ENCODE results near the gene DAW1. TPM values are rescaled to one million over a fixed set of nuclear protein-coding genes. Genes with fewer than 3 reads are reported as not detected.

DAW1 gene
- total RNA-seq, 1 donor from 2014 or later, result 0.86 TPM

DNA sequence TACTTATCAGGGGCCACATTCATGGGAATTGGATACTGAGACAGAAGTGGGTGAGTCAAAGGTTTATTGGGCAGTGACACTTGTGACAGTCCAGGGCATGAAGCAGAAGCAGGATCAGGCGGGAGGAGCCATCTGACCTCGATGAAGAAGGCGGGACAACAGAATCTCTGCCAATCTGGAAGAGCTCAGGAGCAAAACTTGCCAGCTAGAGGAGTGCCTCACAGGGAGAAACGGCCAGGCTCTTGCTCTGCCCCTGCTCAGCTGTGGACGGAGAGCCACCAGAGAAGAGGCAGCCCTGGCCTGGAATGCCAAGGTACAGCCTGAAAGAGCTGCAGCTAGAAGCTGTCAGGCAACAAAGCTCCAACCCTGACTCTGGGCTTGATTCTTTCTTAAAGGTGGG, 16.9 kb downstream of the DAW1 start:
- Histone ChIP-seq H3K36me3 (ENCODE audit: insufficient read depth, low read length) (no peaks in the 10 kb centered on the region), H4K20me1 (ENCODE audit: insufficient read depth, low read length) (no peaks in the 10 kb centered on the region), H3K27me3 (ENCODE audit: insufficient read depth, low read length) (no peaks in the 10 kb centered on the region), H3K27ac (ENCODE audit: low read depth, low read length) (no peak overlapping the region), H3K9ac (ENCODE audit: low read length) (no peak overlapping the region), H3K79me2 (ENCODE audit: insufficient read depth, low read length) (no peaks in the 10 kb centered on the region), H3K4me2 (ENCODE audit: low read length) (no peak overlapping the region), H3K4me3 (ENCODE audit: insufficient read depth, low read depth, low read length) (no peak overlapping the region), H2AFZ (ENCODE audit: low read depth, low read length) (peak overlapping the region; percentile 68), H3K9me3 (ENCODE audit: insufficient read depth, low read depth, low read length) (no peaks in the 10 kb centered on the region), H3K4me1 (ENCODE audit: insufficient read depth, low read length) (no peaks in the 10 kb centered on the region)
- no peak for TF ChIP-seq EZH2 (IDR thresholded peaks at IDR 0.05; ENCODE audit: insufficient read depth, low read length)
- TF ChIP-seq, protein P1, sequence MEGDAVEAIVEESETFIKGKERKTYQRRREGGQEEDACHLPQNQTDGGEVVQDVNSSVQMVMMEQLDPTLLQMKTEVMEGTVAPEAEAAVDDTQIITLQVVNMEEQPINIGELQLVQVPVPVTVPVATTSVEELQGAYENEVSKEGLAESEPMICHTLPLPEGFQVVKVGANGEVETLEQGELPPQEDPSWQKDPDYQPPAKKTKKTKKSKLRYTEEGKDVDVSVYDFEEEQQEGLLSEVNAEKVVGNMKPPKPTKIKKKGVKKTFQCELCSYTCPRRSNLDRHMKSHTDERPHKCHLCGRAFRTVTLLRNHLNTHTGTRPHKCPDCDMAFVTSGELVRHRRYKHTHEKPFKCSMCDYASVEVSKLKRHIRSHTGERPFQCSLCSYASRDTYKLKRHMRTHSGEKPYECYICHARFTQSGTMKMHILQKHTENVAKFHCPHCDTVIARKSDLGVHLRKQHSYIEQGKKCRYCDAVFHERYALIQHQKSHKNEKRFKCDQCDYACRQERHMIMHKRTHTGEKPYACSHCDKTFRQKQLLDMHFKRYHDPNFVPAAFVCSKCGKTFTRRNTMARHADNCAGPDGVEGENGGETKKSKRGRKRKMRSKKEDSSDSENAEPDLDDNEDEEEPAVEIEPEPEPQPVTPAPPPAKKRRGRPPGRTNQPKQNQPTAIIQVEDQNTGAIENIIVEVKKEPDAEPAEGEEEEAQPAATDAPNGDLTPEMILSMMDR (IDR thresholded peaks at IDR 0.05; ENCODE audit: insufficient read depth, low read depth, low read length), result no peak
- no peak for DNase-seq (ENCODE audit: low read depth)
- Mint-ChIP-seq H3K27ac (ENCODE audit: unreplicated experiment) (no peak overlapping the region), H3K36me3 (ENCODE audit: low read depth, unreplicated experiment) (no peaks in the 10 kb centered on the region), H3K27me3 (ENCODE audit: low read depth, unreplicated experiment) (peaks cover 2% of the 10 kb centered on the region), H3K4me3 (ENCODE audit: unreplicated experiment) (no peak overlapping the region), H3K4me1 (ENCODE audit: low read depth, unreplicated experiment) (no peaks in the 10 kb centered on the region), H3K9me3 (ENCODE audit: unreplicated experiment) (no peaks in the 10 kb centered on the region)
- no peak for FAIRE-seq

DNA sequence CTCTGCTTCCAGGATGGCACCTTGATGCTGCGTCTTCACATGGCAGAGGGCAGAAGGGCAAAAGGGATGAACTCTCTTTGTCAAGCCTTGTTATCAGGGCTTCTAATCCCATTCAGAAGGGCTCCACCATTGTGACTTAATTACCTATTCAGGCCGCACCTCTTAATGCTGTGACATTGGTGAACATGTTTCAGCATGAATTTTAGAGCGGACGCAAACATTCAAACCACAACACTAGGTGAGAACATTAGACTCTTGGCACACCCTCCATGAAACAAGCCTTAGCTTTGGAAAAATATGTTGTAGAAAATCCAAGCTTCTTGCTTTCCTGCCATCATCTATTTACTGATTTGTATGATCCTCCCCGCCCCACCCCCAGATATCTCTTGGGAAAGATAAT, 17.9 kb downstream of the DAW1 start:
- no peak overlapping the region for H3K9ac ChIP-seq (ENCODE audit: low read length)
- no peaks in the 10 kb centered on the region for H3K27me3 ChIP-seq (ENCODE audit: insufficient read depth, low read length)
- no peak overlapping the region for H2AFZ ChIP-seq (ENCODE audit: low read depth, low read length)
- H3K27ac Mint-ChIP-seq (ENCODE audit: unreplicated experiment), result no peak overlapping the region
- H3K9me3 Mint-ChIP-seq (ENCODE audit: unreplicated experiment), result no peaks in the 10 kb centered on the region
- no peak overlapping the region for H3K4me3 ChIP-seq (ENCODE audit: insufficient read depth, low read depth, low read length)
- no peak overlapping the region for H3K4me2 ChIP-seq (ENCODE audit: low read length)
- FAIRE-seq (no peak), DNase-seq (ENCODE audit: low read depth) (no peak)
- no peaks in the 10 kb centered on the region for H3K36me3 ChIP-seq (ENCODE audit: insufficient read depth, low read length)
- H3K27ac ChIP-seq (ENCODE audit: low read depth, low read length), result no peak overlapping the region
- no peaks in the 10 kb centered on the region for H3K79me2 ChIP-seq (ENCODE audit: insufficient read depth, low read length)
- H3K27me3 Mint-ChIP-seq (ENCODE audit: low read depth, unreplicated experiment), result peaks cover 2% of the 10 kb centered on the region
- no peaks in the 10 kb centered on the region for H3K4me1 Mint-ChIP-seq (ENCODE audit: low read depth, unreplicated experiment)
- no peaks in the 10 kb centered on the region for H3K4me1 ChIP-seq (ENCODE audit: insufficient read depth, low read length)
- TF ChIP-seq EZH2 (IDR thresholded peaks at IDR 0.05; ENCODE audit: insufficient read depth, low read length), result no peak
- TF ChIP-seq, protein P1 (IDR thresholded peaks at IDR 0.05; ENCODE audit: insufficient read depth, low read depth, low read length), result no peak
- H3K36me3 Mint-ChIP-seq (ENCODE audit: low read depth, unreplicated experiment), result no peaks in the 10 kb centered on the region
- no peaks in the 10 kb centered on the region for H3K9me3 ChIP-seq (ENCODE audit: insufficient read depth, low read depth, low read length)
- no peak overlapping the region for H3K4me3 Mint-ChIP-seq (ENCODE audit: unreplicated experiment)
- H4K20me1 ChIP-seq (ENCODE audit: insufficient read depth, low read length), result no peaks in the 10 kb centered on the region

DNA sequence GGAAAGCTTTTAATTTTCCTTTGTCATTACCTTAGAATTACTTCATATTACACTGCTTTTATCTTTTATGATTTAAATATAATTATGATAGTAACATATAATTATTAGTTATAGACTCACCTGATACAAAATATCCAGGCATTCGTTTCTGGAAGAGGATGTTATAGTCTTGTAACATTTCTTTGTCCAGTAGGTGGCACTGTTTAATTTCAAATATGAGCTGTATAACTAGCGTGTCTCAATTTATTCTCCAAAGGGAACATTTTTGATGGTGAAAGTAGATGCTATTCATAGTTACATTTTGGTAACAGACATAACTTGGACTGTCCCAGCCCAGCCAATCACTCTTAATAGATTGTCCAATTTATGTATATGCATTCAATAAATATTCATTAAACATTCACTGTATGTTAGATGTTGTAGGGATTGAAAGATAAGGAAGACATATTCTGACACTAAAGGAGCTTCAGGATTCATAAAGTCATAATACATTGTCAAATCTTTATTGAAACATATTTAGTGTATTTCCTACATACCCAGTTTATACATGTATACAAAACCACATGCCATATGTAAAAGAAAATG, 19.2 kb downstream of the DAW1 start:
- no peaks in the 10 kb centered on the region for H4K20me1 ChIP-seq (ENCODE audit: insufficient read depth, low read length)
- H3K27me3 ChIP-seq (ENCODE audit: insufficient read depth, low read length), result no peaks in the 10 kb centered on the region
- FAIRE-seq (no peak), DNase-seq (ENCODE audit: low read depth) (peak; percentile 22)
- H2AFZ ChIP-seq (ENCODE audit: low read depth, low read length), result no peak overlapping the region
- Mint-ChIP-seq H3K27me3 (ENCODE audit: low read depth, unreplicated experiment) (peaks cover 4% of the 10 kb centered on the region), H3K27ac (ENCODE audit: unreplicated experiment) (no peak overlapping the region), H3K4me3 (ENCODE audit: unreplicated experiment) (no peak overlapping the region), H3K4me1 (ENCODE audit: low read depth, unreplicated experiment) (no peaks in the 10 kb centered on the region), H3K36me3 (ENCODE audit: low read depth, unreplicated experiment) (no peaks in the 10 kb centered on the region), H3K9me3 (ENCODE audit: unreplicated experiment) (no peaks in the 10 kb centered on the region)
- TF ChIP-seq EZH2 (IDR thresholded peaks at IDR 0.05; ENCODE audit: insufficient read depth, low read length), result no peak
- TF ChIP-seq, protein P1 (IDR thresholded peaks at IDR 0.05; ENCODE audit: insufficient read depth, low read depth, low read length), result peak; percentile 53
- no peak overlapping the region for H3K9ac ChIP-seq (ENCODE audit: low read length)
- no peak overlapping the region for H3K4me3 ChIP-seq (ENCODE audit: insufficient read depth, low read depth, low read length)
- no peak overlapping the region for H3K4me2 ChIP-seq (ENCODE audit: low read length)
- H3K27ac ChIP-seq (ENCODE audit: low read depth, low read length), result no peak overlapping the region
- no peaks in the 10 kb centered on the region for H3K4me1 ChIP-seq (ENCODE audit: insufficient read depth, low read length)
- H3K79me2 ChIP-seq (ENCODE audit: insufficient read depth, low read length), result no peaks in the 10 kb centered on the region
- no peaks in the 10 kb centered on the region for H3K36me3 ChIP-seq (ENCODE audit: insufficient read depth, low read length)
- no peaks in the 10 kb centered on the region for H3K9me3 ChIP-seq (ENCODE audit: insufficient read depth, low read depth, low read length)
